Neutrophil (primary cell): ENCODE measurements around the gene ITGB5.
"Not testable (repeated sequence)": the region's sequence is repeated elsewhere in the genome, so short reads cannot be mapped to it uniquely, and the experiment has no call there.

ENCODE experiments used
- H3K27ac ChIP-seq: fragments of 200-600 bp; sonication (generic); 2 replicates; pipeline ENCODE4 v1.5.1; 2016; ENCODE audit warnings: mild to moderate bottlenecking, moderate library complexity
- H3K27me3 ChIP-seq: fragments of 200-600 bp; sonication (generic); 2 replicates; pipeline ENCODE4 v1.6.0; 2016; ENCODE audit warnings: mild to moderate bottlenecking
- H3K36me3 ChIP-seq: fragments of 200-600 bp; sonication (generic); 2 replicates; pipeline ENCODE4 v1.5.1; 2017
- H3K4me1 ChIP-seq, 2 experiments: fragments of 200-600 bp in 1 of 2; sonication (generic) in 1 of 2; 1 replicate in 1 of 2; 2 replicates in 1 of 2; pipeline versions ENCODE4 v1.5.1 to v1.6.1; 2013 to 2016; ENCODE audit warnings: low read depth in 1 of 2, low read length in 1 of 2, mild to moderate bottlenecking in 1 of 2, moderate library complexity in 1 of 2; ENCODE audit not compliant: control insufficient read depth in 1 of 2, insufficient read depth in 1 of 2
- H3K4me3 ChIP-seq, 2 experiments: fragments of 200-600 bp in 1 of 2; sonication (generic) in 1 of 2; 1 replicate in 1 of 2; 2 replicates in 1 of 2; pipeline ENCODE4 v1.5.1; 2013 to 2016; ENCODE audit warnings: low read depth in 1 of 2, low read length in 1 of 2, mild to moderate bottlenecking in 1 of 2, moderate library complexity in 1 of 2
- H3K9me3 ChIP-seq: fragments of 200-600 bp; sonication (generic); 2 replicates; pipeline ENCODE4 v1.5.1; 2016
- TF ChIP-seq, protein P1 (sequence below): fragments of 200-600 bp; sonication (generic); IDR thresholded peaks from 2 replicates; pipeline ENCODE4 v1.5.1; 2016; ENCODE audit warnings: antibody characterized with exemption

The ITGB5 gene

DNA sequence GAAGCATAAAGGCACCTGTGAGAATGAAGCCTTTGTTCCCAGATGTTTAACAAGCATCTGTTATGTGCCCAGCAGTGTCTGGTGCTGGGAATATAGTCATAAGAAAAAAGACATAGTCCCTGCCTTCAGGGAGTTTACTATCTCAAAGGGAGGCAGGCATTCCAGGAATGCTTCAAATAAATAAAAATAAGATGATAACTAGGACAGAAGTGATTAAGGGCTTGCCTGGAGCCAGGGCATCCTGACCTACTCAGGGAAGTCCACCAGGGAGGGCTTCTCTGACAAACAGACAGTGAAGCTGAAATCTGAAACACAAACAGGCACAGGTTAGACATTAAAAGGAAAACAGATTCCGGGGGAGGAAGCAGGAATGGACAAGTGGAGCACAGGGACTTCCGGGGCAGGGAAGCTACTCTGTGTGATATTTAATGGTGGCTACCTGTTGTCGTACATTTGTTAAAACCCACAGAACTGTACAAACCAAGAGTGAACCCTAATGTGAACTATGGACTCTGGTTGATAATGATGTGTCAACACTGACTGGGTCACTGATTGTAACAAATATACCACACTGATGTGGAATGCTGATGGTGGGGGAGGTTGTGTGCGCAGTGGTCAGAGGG is 53.3 kb downstream of the ITGB5 start:
- TF ChIP-seq, protein P1, sequence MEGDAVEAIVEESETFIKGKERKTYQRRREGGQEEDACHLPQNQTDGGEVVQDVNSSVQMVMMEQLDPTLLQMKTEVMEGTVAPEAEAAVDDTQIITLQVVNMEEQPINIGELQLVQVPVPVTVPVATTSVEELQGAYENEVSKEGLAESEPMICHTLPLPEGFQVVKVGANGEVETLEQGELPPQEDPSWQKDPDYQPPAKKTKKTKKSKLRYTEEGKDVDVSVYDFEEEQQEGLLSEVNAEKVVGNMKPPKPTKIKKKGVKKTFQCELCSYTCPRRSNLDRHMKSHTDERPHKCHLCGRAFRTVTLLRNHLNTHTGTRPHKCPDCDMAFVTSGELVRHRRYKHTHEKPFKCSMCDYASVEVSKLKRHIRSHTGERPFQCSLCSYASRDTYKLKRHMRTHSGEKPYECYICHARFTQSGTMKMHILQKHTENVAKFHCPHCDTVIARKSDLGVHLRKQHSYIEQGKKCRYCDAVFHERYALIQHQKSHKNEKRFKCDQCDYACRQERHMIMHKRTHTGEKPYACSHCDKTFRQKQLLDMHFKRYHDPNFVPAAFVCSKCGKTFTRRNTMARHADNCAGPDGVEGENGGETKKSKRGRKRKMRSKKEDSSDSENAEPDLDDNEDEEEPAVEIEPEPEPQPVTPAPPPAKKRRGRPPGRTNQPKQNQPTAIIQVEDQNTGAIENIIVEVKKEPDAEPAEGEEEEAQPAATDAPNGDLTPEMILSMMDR: no peak
- H3K36me3 ChIP-seq: no peaks in the 10 kb centered on the region
- no peaks in the 10 kb centered on the region for H3K9me3 ChIP-seq
- H3K27me3 ChIP-seq: peaks cover 46% of the 10 kb centered on the region
- no peak overlapping the region for H3K4me3 ChIP-seq
- H3K4me1 ChIP-seq: no peaks in the 10 kb centered on the region
- H3K27ac ChIP-seq: no peak overlapping the region

DNA sequence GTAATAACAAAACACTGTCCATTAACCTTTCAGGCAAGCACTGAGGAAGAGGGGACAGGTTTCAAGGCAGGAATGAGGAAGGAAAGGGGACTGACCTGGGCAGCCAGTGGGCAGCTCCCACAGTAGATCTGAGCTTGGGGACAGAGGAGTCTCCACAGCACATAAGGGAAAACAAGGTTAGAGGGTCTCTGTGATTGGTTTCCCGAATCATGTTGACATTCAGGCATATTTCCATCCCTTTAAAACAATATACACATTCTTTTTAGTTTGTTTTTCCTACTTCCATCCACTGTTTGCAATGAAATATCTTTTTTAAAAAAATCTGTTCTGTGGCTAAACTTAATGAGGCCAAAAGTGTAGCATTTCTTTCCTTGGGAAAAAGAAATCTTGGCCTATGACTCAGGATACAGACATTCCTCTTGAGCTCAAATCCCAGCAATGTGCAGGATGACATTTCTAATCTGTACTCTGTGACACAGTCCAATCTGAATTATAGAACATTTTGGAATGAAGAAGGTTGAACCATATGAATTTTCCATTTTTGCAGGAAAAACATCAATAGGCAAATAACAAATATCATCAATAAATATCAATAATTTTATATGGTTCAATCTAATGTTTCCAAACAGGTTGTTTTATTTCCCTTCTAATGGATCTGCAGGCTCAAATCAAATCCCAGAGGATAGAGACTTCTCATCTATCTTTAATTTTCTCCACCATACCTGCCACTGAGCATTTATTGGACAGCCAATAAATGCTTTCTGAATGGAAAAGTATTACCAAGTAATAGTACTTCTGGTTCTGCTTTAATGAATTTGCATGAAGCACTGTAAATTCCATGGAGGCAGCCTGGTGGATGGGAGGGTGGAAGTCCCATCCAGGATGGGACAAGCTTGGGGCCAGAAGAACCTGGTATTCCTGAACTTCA is 54.1 kb downstream of the ITGB5 start:
- no peak overlapping the region for H3K4me3 ChIP-seq
- no peaks in the 10 kb centered on the region for H3K9me3 ChIP-seq
- peaks cover 45% of the 10 kb centered on the region for H3K27me3 ChIP-seq
- no peaks in the 10 kb centered on the region for H3K4me1 ChIP-seq
- TF ChIP-seq, protein P1: no peak
- H3K36me3 ChIP-seq: no peaks in the 10 kb centered on the region
- H3K27ac ChIP-seq: no peak overlapping the region

DNA sequence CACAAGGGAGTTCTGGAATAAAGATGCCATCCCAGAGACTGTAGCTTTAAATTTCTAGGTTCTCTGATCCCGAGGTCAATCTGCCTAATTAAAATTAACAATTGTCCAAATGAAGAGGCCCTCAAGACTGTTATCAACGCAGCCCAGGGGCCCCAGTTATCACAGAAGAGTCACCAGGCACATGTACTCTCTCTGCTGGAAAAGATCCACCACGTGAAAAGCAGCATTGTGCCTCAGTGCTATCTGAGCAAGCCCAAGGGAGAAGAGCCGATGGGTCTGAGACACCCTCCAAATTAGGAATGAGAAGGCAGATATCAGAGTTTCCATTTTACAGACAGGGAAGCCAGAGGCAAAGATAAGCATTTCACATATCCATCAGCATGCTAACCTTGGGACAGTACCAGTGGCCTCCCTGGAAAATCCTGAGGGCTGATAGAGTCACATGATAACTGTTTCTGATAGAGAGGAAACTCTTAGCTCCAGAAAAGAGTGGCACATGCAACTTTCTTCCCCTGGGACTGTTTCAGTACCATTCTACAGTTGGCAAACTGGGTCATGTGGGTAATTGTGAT is 55.5 kb downstream of the ITGB5 start:
- Histone ChIP-seq H3K9me3 (no peaks in the 10 kb centered on the region), H3K27ac (no peak overlapping the region), H3K4me1 (no peaks in the 10 kb centered on the region), H3K27me3 (peaks cover 32% of the 10 kb centered on the region), H3K4me3 (no peak overlapping the region), H3K36me3 (no peaks in the 10 kb centered on the region)
- TF ChIP-seq, protein P1: no peak

DNA sequence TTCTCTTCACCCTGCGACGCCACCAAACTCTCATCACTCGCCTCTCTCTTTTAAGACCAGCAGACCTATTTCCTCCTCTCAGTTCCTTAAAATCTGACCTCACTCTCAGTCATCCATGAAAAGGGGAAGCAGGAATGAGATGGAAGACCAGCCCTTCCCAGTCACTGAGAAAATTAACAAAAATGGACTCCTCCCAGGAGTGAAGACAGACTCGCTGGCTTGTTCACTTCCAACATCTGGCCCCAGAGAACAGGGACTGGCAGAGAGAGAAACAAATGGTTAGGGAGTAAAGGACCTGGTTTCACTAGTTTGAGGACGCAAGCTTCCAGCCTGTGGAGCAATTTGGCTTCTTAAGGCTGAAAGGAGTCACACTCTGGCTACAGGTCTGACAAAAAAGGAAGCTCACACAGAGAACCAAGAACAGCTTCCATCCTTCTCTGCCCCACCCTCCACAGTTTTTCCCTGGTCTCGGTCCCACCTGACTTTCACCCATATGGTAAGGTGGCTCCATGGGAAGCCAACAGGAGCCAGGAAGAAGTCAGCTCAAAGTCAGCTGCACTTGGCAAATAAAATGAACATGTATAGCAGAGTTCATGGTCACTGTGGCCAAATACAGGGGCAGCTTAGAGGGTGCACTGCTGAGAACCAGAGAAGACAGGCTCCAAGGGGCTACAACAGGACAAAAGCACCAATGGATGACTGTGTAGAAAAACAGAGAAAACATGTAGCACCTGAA is 57.2 kb downstream of the ITGB5 start:
- H3K4me1 ChIP-seq: no peaks in the 10 kb centered on the region
- TF ChIP-seq, protein P1: no peak
- H3K36me3 ChIP-seq: no peaks in the 10 kb centered on the region

DNA sequence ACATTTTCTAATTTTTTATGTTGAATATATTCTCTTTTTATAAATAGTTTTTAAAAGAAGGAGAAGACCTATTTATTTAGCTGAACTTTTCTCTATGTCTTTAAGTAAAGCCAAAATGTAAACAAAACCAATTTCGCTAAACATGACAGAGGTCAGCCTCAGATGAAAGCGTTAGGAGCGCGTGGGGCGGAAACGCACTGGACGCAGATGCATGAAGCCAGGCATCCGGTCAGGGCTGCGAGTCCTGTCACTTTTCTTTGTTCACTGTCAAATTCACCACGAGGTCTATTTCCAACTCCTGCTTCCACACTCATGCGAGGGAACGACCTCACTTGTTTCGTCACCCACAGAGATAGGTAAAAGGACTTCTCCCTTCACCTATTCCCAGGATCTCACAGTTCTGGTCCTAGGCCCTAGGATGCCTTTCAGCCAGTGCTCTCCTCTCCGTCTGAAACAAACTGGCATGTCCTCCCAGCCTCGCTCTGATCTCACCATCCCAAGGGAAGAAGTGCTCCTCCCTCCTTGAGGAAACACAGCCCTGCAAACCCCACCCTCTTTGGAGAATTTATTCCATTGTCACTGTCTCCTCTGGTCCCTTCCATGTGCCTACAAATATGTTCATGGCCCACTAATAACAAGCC is 57.9 kb downstream of the ITGB5 start:
- H3K27me3 ChIP-seq: peaks cover 9% of the 10 kb centered on the region
- H3K4me3 ChIP-seq: no peak overlapping the region
- no peaks in the 10 kb centered on the region for H3K36me3 ChIP-seq
- no peak overlapping the region for H3K27ac ChIP-seq
- TF ChIP-seq, protein P1: no peak
- H3K9me3 ChIP-seq: no peaks in the 10 kb centered on the region
- no peaks in the 10 kb centered on the region for H3K4me1 ChIP-seq

More for the DNA sequence above, 57.2 kb downstream of the ITGB5 start:
- Histone ChIP-seq H3K27me3 (peaks cover 15% of the 10 kb centered on the region), H3K9me3 (no peaks in the 10 kb centered on the region), H3K4me3 (no peak overlapping the region), H3K27ac (no peak overlapping the region)

DNA sequence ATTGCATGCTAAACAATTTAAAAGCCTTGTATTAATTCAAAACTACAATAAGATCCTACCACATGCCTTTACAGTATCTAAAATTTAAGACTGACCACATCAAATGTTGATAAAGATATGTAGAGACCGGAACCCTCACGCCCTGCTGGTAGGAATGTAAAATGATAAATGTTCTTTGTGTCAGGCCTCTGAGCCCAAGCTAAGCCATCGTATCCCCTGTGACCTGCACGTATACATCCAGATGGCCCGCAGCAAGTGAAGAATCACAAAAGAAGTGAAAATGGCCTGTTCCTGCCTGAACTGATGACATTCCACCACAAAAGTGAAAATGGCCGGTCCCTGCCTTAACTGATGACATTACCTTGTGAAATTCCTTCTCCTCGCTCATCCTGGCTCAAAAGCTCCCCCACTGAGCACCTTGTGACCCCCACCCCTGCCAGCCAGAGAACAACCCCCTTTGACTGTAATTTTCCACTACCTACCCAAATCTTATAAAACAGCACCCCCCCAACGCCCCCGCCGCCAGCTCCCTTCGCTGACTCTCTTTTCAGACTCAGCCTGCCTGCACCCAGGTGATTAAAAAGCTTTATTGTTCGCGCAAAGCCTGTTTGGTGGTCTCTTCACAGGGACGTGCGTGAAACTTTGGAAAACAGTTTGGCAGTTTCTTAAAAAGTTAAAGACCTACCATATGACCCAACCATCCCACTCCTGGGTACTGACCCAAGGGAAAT is 59.5 kb downstream of the ITGB5 start:
- H3K36me3 ChIP-seq, H3K27ac ChIP-seq, H3K27me3 ChIP-seq, H3K4me1 ChIP-seq, H3K4me3 ChIP-seq, H3K9me3 ChIP-seq: not testable (repeated sequence)
